SK-N-SH (cell line): ENCODE measurements around the gene JMJD1C. TPM values are rescaled to one million over a fixed set of nuclear protein-coding genes. Genes with fewer than 3 reads are reported as not detected.
"Not testable (repeated sequence)": the region's sequence is repeated elsewhere in the genome, so short reads cannot be mapped to it uniquely, and the experiment has no call there.

Experiments used
- CTCF ChIA-PET: fragments of 300-600, 350-600 bp; formaldehyde crosslinking; extraction: SDS; loops from one replicate; lab custom pipeline; 2021; lab: Yijun Ruan, JAX
- POLR2A ChIA-PET: fragments of 350-600 bp; sonication (Branson Sonifier 250); formaldehyde crosslinking; extraction: SDS; loops from one replicate; lab custom pipeline; 2020; ENCODE audit warnings: antibody characterized with exemption, inconsistent platforms; lab: Yijun Ruan, JAX
- DNase-seq: peaks from one replicate; pipeline ENCODE4 v3.0.0; 2012
- H2AFZ ChIP-seq: fragments of 200-600 bp; sonication (generic); 2 replicates; pipeline ENCODE4 v1.8.1; 2016; ENCODE audit warnings: antibody characterized with exemption, mild to moderate bottlenecking, low read depth
- H3F3A ChIP-seq: fragments of 200-600 bp; sonication (generic); replicated peaks from 2 replicates; pipeline ENCODE3; 2016; ENCODE audit warnings: antibody characterized with exemption, mild to moderate bottlenecking; ENCODE audit not compliant: insufficient read depth
- H3K27ac ChIP-seq, 2 experiments: fragments of 200-500 bp in 1 of 2; fragments of 200-600 bp in 1 of 2; sonication (Bioruptor generic) in 1 of 2; sonication (generic), shearing (Covaris generic) in 1 of 2; 2 replicates each; pipeline versions ENCODE4 v1.5.1 to v1.6.1; 2014 to 2016; ENCODE audit warnings: low read depth in 2 of 2, inconsistent platforms in 1 of 2, low read length in 1 of 2, mild to moderate bottlenecking in 1 of 2, mixed read lengths in 1 of 2
- H3K27me3 ChIP-seq: fragments of 200-600 bp; sonication (generic), shearing (Covaris generic); 2 replicates; pipeline ENCODE4 v1.6.1; 2016; ENCODE audit warnings: mixed run types; ENCODE audit not compliant: insufficient read depth
- H3K36me3 ChIP-seq, 2 experiments: fragments of 200-500 bp in 1 of 2; fragments of 200-600 bp in 1 of 2; sonication (Bioruptor generic) in 1 of 2; sonication (generic) in 1 of 2; replicated peaks in 1 of 2; 2 replicates each; pipeline versions ENCODE3 to v1.5.1; 2014 to 2016; ENCODE audit warnings: low read length in 1 of 2, mild to moderate bottlenecking in 1 of 2; ENCODE audit not compliant: insufficient read depth in 2 of 2, control insufficient read depth in 1 of 2
- H3K4me1 ChIP-seq, 2 experiments: fragments of 200-500 bp in 1 of 2; fragments of 200-600 bp in 1 of 2; sonication (Bioruptor generic) in 1 of 2; sonication (generic), shearing (Covaris generic) in 1 of 2; 2 replicates each; pipeline versions ENCODE4 v1.5.1 to v1.6.1; 2014 to 2016; ENCODE audit warnings: low read depth in 1 of 2, low read length in 1 of 2, mixed run types in 1 of 2; ENCODE audit not compliant: insufficient read depth in 2 of 2, control insufficient read depth in 1 of 2
- H3K4me2 ChIP-seq: fragments of 200-600 bp; sonication (generic), shearing (Covaris generic); 2 replicates; pipeline ENCODE4 v1.6.1; 2017; ENCODE audit warnings: mixed run types
- H3K4me3 ChIP-seq, 2 experiments: fragments of 200-500 bp in 1 of 2; fragments of 200-600 bp in 1 of 2; sonication (Bioruptor generic) in 1 of 2; sonication (generic), shearing (Covaris generic) in 1 of 2; 2 replicates each; pipeline versions ENCODE4 v1.5.1 to v1.8.1; 2014 to 2016; ENCODE audit warnings: low read depth in 2 of 2, inconsistent platforms in 1 of 2, low read length in 1 of 2, mild to moderate bottlenecking in 1 of 2, mixed read lengths in 1 of 2, moderate library complexity in 1 of 2
- H3K79me2 ChIP-seq: fragments of 200-600 bp; sonication (generic); 2 replicates; pipeline ENCODE4 v1.8.1; 2017; ENCODE audit warnings: mild to moderate bottlenecking; ENCODE audit not compliant: insufficient read depth
- H3K9ac ChIP-seq: fragments of 200-600 bp; sonication (generic); 2 replicates; pipeline ENCODE4 v1.6.1; 2017; ENCODE audit warnings: mixed run types
- H3K9me2 ChIP-seq: fragments of 200-600 bp; sonication (generic); 2 replicates; pipeline ENCODE4 v1.6.1; 2017; ENCODE audit warnings: mixed run types
- H3K9me3 ChIP-seq: fragments of 200-600 bp; sonication (generic); 2 replicates; pipeline ENCODE4 v1.6.1; 2017; ENCODE audit warnings: mixed run types, mild to moderate bottlenecking, moderate library complexity
- H4K20me1 ChIP-seq: fragments of 200-600 bp; sonication (generic); 2 replicates; pipeline ENCODE4 v1.6.1; 2017; ENCODE audit warnings: mild to moderate bottlenecking, mixed run types; ENCODE audit not compliant: insufficient read depth
- FOSL2 ChIP-seq: IDR thresholded peaks from 2 replicates; pipeline ENCODE4 v1.4.0; 2012; ENCODE audit warnings: low read depth, mild to moderate bottlenecking, moderate library complexity, borderline replicate concordance
- FOXJ3 ChIP-seq: sonication (generic); formaldehyde crosslinking; IDR thresholded peaks from 2 replicates; pipeline ENCODE4 v1.5.1; 2020; ENCODE audit warnings: mild to moderate bottlenecking, missing genetic modification reagents
- GABPA ChIP-seq: IDR thresholded peaks from 2 replicates; pipeline ENCODE4 v1.4.0; 2012; ENCODE audit warnings: low read depth, mild to moderate bottlenecking
- GATA2 ChIP-seq: sonication (generic); formaldehyde crosslinking; IDR thresholded peaks from 2 replicates; pipeline ENCODE4 v1.5.0; 2020; ENCODE audit warnings: mild to moderate bottlenecking, missing genetic modification reagents
- JUND ChIP-seq: IDR thresholded peaks from 2 replicates; pipeline ENCODE4 v1.4.0; 2012
- MEF2A ChIP-seq: IDR thresholded peaks from 2 replicates; pipeline ENCODE4 v1.4.0; 2012; ENCODE audit warnings: low read depth, borderline replicate concordance
- MXI1 ChIP-seq: IDR thresholded peaks from 2 replicates; pipeline ENCODE4 v1.6.1; 2012; ENCODE audit warnings: mild to moderate bottlenecking, low read depth, low read length, improper control_type of control experiment
- NRF1 ChIP-seq: IDR thresholded peaks from 2 replicates; pipeline ENCODE4 v1.6.1; 2012; ENCODE audit warnings: low read depth, mild to moderate bottlenecking, low read length
- POLR2AphosphoS5 ChIP-seq: IDR thresholded peaks from 2 replicates; pipeline ENCODE4 v1.6.1; 2012; ENCODE audit warnings: low read depth, low read length
- SMC3 ChIP-seq: IDR thresholded peaks from 2 replicates; pipeline ENCODE4 v1.6.1; 2012; ENCODE audit warnings: low read depth, low read length, improper control_type of control experiment
- TAF1 ChIP-seq: IDR thresholded peaks from 2 replicates; pipeline ENCODE4 v1.6.1; 2012; ENCODE audit warnings: low read depth, mild to moderate bottlenecking, low read length, moderate library complexity, borderline replicate concordance
- TCF12 ChIP-seq: IDR thresholded peaks from 2 replicates; pipeline ENCODE4 v1.4.0; 2012
- YY1 ChIP-seq: IDR thresholded peaks from 2 replicates; pipeline ENCODE4 v1.4.0; 2012; ENCODE audit warnings: low read depth, mild to moderate bottlenecking
- WGBS: methylation state at CpG from one replicate; pipeline ENCODE4 v1.1.6; 2017; ENCODE audit warnings: low lambda C conversion rate; 5-methylcytosine and 5-hydroxymethylcytosine counted together
- polyA plus RNA-seq, 3 experiments: library from polyadenylated mRNA; depleted of rRNA; stranded (reverse); fragments of >200 nt; gene quantifications; 2 replicates each; pipeline ENCODE4 v1.2.3, GENCODE V29; 2012
- TF ChIP-seq, protein P1 (sequence below): fragments of 200-600 bp; sonication (generic); IDR thresholded peaks from 2 replicates; pipeline ENCODE4 v1.6.1; 2017; ENCODE audit warnings: antibody characterized with exemption, mild to moderate bottlenecking, moderate library complexity
- TF ChIP-seq, protein P2 (sequence below): IDR thresholded peaks from 2 replicates; pipeline ENCODE4 v1.6.1; 2012; ENCODE audit warnings: mild to moderate bottlenecking, low read depth, low read length, moderate library complexity
- TF ChIP-seq, protein P3 (sequence below): IDR thresholded peaks from 2 replicates; pipeline ENCODE4 v1.4.0; 2012; ENCODE audit warnings: low read depth, borderline replicate concordance
- TF ChIP-seq, protein P4 (sequence below): IDR thresholded peaks from 2 replicates; pipeline ENCODE4; 2012
- TF ChIP-seq, protein P5 (sequence below): fragments of 150-350 bp; IDR thresholded peaks from 2 replicates; pipeline ENCODE4 v1.6.1; 2016; ENCODE audit warnings: mild to moderate bottlenecking, low read depth, low read length

JMJD1C gene
- polyA plus RNA-seq, 1 of the 3 experiments (the other 2 are of a cell fraction), result 11.7 TPM

DNA sequence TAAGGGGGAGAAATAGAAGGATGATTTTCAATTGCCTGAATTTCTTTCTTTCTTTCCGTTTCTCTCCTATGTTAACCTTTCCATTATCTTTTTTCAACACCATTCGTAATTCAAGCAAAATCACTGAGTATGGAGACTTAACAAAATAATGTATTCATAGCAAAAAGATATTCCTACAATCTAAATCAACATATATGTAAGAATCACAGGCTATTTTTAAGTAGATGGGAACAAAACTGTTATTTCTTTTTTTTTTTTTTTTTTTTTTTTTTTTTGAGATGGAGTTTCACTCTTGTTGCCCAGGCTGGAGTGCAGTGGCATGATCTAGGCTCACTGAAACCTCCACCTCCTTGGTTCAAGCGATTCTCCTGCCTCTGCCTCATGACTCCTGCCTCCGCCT, 27.2 kb upstream of the JMJD1C start:
- no peak for DNase-seq
- 96% methylated on average over 4 of the region's 4 CpGs for WGBS

DNA sequence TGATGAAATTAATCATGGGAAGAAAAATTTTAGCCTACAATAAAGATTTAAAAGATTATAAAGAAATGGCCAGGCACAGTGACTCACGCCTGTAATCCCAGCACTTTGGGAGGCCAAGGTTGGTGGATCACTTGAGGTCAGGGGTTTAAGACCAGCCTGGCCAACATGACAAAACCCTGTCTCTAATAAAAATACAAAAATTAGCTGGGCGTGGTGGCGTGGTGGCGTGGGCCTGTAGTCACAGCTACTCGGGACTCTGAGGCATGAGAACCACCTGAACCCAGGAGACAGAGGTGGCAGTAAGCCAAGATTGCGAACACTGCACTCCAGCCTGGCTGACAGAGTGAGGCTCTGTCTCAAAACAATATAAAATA, 26.5 kb upstream of the JMJD1C start:
- Histone ChIP-seq H3K4me1 (peaks cover 2 to 18% of the 10 kb centered on the region in 2 experiments; a peak in 3 of 4 replicates), H3F3A (peaks cover 13% of the 10 kb centered on the region), H3K79me2 (peaks cover 96% of the 10 kb centered on the region), H3K27ac (peak overlapping the region in 1 of 2 experiments; percentile 52; a peak in 2 of 4 replicates)
- H3K9me2 ChIP-seq, POLR2A ChIA-PET, H3K4me3 ChIP-seq, H3K9me3 ChIP-seq, H3K9ac ChIP-seq, H2AFZ ChIP-seq, H4K20me1 ChIP-seq, DNase-seq, H3K4me2 ChIP-seq, H3K36me3 ChIP-seq, H3K27me3 ChIP-seq: not testable (repeated sequence)
- CTCF ChIA-PET, result interaction anchor here (0.7 to 1.4 kb wide), 2 partner anchors 141 to 276 kb away, joined by 3 to 4 read pairs; no protein-coding TSS in a partner anchor
- 85% methylated on average over 6 of the region's 6 CpGs for WGBS

More for the DNA sequence above, 27.2 kb upstream of the JMJD1C start:
- Histone ChIP-seq H3F3A (peaks cover 13% of the 10 kb centered on the region), H3K27ac (peak overlapping the region in 1 of 2 experiments; percentile 52; a peak in 2 of 4 replicates), H3K9me3 (no peaks in the 10 kb centered on the region), H3K4me3 (no peak overlapping the region), H3K4me1 (peaks cover 0 to 21% of the 10 kb centered on the region in 2 experiments; a peak in 1 of 4 replicates), H3K4me2 (no peak overlapping the region), H3K9me2 (no peaks in the 10 kb centered on the region), H3K79me2 (peaks cover 96% of the 10 kb centered on the region), H3K27me3 (no peaks in the 10 kb centered on the region), H3K9ac (no peak overlapping the region), H4K20me1 (no peaks in the 10 kb centered on the region; the same call in 1 of the 2 replicates), H3K36me3 (peaks cover 0 to 7% of the 10 kb centered on the region in 2 experiments), H2AFZ (no peak overlapping the region)
- TF ChIP-seq NRF1, result no peak
- TF ChIP-seq SMC3, result no peak
- TF ChIP-seq, protein P1, sequence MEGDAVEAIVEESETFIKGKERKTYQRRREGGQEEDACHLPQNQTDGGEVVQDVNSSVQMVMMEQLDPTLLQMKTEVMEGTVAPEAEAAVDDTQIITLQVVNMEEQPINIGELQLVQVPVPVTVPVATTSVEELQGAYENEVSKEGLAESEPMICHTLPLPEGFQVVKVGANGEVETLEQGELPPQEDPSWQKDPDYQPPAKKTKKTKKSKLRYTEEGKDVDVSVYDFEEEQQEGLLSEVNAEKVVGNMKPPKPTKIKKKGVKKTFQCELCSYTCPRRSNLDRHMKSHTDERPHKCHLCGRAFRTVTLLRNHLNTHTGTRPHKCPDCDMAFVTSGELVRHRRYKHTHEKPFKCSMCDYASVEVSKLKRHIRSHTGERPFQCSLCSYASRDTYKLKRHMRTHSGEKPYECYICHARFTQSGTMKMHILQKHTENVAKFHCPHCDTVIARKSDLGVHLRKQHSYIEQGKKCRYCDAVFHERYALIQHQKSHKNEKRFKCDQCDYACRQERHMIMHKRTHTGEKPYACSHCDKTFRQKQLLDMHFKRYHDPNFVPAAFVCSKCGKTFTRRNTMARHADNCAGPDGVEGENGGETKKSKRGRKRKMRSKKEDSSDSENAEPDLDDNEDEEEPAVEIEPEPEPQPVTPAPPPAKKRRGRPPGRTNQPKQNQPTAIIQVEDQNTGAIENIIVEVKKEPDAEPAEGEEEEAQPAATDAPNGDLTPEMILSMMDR, result no peak
- TF ChIP-seq, protein P2, sequence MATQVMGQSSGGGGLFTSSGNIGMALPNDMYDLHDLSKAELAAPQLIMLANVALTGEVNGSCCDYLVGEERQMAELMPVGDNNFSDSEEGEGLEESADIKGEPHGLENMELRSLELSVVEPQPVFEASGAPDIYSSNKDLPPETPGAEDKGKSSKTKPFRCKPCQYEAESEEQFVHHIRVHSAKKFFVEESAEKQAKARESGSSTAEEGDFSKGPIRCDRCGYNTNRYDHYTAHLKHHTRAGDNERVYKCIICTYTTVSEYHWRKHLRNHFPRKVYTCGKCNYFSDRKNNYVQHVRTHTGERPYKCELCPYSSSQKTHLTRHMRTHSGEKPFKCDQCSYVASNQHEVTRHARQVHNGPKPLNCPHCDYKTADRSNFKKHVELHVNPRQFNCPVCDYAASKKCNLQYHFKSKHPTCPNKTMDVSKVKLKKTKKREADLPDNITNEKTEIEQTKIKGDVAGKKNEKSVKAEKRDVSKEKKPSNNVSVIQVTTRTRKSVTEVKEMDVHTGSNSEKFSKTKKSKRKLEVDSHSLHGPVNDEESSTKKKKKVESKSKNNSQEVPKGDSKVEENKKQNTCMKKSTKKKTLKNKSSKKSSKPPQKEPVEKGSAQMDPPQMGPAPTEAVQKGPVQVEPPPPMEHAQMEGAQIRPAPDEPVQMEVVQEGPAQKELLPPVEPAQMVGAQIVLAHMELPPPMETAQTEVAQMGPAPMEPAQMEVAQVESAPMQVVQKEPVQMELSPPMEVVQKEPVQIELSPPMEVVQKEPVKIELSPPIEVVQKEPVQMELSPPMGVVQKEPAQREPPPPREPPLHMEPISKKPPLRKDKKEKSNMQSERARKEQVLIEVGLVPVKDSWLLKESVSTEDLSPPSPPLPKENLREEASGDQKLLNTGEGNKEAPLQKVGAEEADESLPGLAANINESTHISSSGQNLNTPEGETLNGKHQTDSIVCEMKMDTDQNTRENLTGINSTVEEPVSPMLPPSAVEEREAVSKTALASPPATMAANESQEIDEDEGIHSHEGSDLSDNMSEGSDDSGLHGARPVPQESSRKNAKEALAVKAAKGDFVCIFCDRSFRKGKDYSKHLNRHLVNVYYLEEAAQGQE, result no peak
- TF ChIP-seq, protein P3, sequence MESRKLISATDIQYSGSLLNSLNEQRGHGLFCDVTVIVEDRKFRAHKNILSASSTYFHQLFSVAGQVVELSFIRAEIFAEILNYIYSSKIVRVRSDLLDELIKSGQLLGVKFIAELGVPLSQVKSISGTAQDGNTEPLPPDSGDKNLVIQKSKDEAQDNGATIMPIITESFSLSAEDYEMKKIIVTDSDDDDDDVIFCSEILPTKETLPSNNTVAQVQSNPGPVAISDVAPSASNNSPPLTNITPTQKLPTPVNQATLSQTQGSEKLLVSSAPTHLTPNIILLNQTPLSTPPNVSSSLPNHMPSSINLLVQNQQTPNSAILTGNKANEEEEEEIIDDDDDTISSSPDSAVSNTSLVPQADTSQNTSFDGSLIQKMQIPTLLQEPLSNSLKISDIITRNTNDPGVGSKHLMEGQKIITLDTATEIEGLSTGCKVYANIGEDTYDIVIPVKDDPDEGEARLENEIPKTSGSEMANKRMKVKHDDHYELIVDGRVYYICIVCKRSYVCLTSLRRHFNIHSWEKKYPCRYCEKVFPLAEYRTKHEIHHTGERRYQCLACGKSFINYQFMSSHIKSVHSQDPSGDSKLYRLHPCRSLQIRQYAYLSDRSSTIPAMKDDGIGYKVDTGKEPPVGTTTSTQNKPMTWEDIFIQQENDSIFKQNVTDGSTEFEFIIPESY, result no peak
- no peak for TF ChIP-seq POLR2AphosphoS5
- no peak for TF ChIP-seq MEF2A
- no peak for TF ChIP-seq FOSL2
- TF ChIP-seq MXI1, result no peak
- TF ChIP-seq GABPA, result no peak
- no peak for TF ChIP-seq FOXJ3 (CRISPR knock-in tag)
- no peak for TF ChIP-seq JUND
- TF ChIP-seq YY1, result no peak
- TF ChIP-seq, protein P4, sequence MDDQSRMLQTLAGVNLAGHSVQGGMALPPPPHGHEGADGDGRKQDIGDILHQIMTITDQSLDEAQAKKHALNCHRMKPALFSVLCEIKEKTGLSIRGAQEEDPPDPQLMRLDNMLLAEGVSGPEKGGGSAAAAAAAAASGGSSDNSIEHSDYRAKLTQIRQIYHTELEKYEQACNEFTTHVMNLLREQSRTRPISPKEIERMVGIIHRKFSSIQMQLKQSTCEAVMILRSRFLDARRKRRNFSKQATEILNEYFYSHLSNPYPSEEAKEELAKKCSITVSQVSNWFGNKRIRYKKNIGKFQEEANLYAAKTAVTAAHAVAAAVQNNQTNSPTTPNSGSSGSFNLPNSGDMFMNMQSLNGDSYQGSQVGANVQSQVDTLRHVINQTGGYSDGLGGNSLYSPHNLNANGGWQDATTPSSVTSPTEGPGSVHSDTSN, result no peak
- TF ChIP-seq TAF1, result no peak
- TF ChIP-seq, protein P5, sequence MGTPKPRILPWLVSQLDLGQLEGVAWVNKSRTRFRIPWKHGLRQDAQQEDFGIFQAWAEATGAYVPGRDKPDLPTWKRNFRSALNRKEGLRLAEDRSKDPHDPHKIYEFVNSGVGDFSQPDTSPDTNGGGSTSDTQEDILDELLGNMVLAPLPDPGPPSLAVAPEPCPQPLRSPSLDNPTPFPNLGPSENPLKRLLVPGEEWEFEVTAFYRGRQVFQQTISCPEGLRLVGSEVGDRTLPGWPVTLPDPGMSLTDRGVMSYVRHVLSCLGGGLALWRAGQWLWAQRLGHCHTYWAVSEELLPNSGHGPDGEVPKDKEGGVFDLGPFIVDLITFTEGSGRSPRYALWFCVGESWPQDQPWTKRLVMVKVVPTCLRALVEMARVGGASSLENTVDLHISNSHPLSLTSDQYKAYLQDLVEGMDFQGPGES, result no peak
- no peak for TF ChIP-seq TCF12
- TF ChIP-seq GATA2 (CRISPR knock-in tag), result no peak
- CTCF ChIA-PET, result interaction anchor here (1.4 kb wide), 1 partner anchor 277 kb away, joined by 3 read pairs; no protein-coding TSS in a partner anchor
- POLR2A ChIA-PET, result no interaction called here
